K562 (cell line): ENCODE results near the gene MAN1A1. TPM values are rescaled to one million over a fixed set of nuclear protein-coding genes. Genes with fewer than 3 reads are reported as not detected.

Experiments used
- ATAC-seq: fragments of 200-7000 bp; cut with Tn5 transposase; 3 replicates; pipeline ENCODE4 v1.9.1; 2020; ENCODE audit warnings: moderate library complexity
- BruUV-seq: library from RNA; stranded (reverse); fragments of 400-500 nt; replicated peaks from 2 replicates; lab custom pipeline; 2021; lab: Mats Ljungman, UMichigan
- CTCF ChIA-PET: fragments of 300-600 bp; formaldehyde crosslinking; extraction: SDS; loops from one replicate; lab custom pipeline; 2021; ENCODE audit warnings: low intra/inter-chr PET ratio; lab: Yijun Ruan, JAX
- POLR2A ChIA-PET: fragments of 300-600, 350-650 bp; sonication (Branson Sonifier 250); formaldehyde crosslinking; extraction: SDS; loops from one replicate; lab custom pipeline; 2021; ENCODE audit warnings: antibody characterized with exemption, inconsistent platforms; lab: Yijun Ruan, JAX
- DNase-seq, 4 experiments: peaks; one replicate each; pipeline versions ENCODE4 v3.0.0 to v3.0.0-alpha.2; 2011 to 2018; ENCODE audit warnings: low spot score in 3 of 4, mixed read lengths in 3 of 4; ENCODE audit errors: extremely low read depth in 1 of 4
- FAIRE-seq: peaks from 2 replicates; lab custom pipeline; 2011; peaks lifted over from hg19 to GRCh38; lab: Jason Lieb, UNC
- H2AFZ ChIP-seq: 2 replicates; pipeline ENCODE4 v1.6.0; 2011; ENCODE audit warnings: low read depth, low read length, control low read depth, inconsistent platforms
- H3K27ac ChIP-seq: fragments of 200-600 bp; 3 replicates; pipeline ENCODE4 v1.8.0; 2011; ENCODE audit warnings: low read depth, mild to moderate bottlenecking, control low read depth, inconsistent platforms, low read length, moderate library complexity, mixed read lengths; ENCODE audit errors: extremely low read depth
- H3K27me3 ChIP-seq, 2 experiments: fragments of 300-600 bp in 1 of 2; 2 replicates in 1 of 2; 3 replicates in 1 of 2; pipeline versions ENCODE4 v1.6.0 to v1.8.0; 2011; ENCODE audit warnings: inconsistent platforms in 2 of 2, low read length in 2 of 2, mild to moderate bottlenecking in 1 of 2, mixed read lengths in 1 of 2, moderate library complexity in 1 of 2; ENCODE audit not compliant: control insufficient read depth in 2 of 2, insufficient read depth in 2 of 2
- H3K36me3 ChIP-seq: fragments of 300-600 bp; 3 replicates; pipeline ENCODE4 v1.8.0; 2011; ENCODE audit warnings: mild to moderate bottlenecking, low read length, inconsistent platforms; ENCODE audit not compliant: control insufficient read depth, insufficient read depth
- H3K4me1 ChIP-seq, 2 experiments: fragments of 200-600 bp in 1 of 2; replicated peaks in 1 of 2; 2 replicates in 1 of 2; 3 replicates in 1 of 2; pipeline versions ENCODE4 v1.5.1 to v1.8.0; 2011; ENCODE audit warnings: inconsistent platforms in 2 of 2, low read length in 2 of 2, mild to moderate bottlenecking in 1 of 2, mixed read lengths in 1 of 2, moderate library complexity in 1 of 2; ENCODE audit not compliant: control insufficient read depth in 2 of 2, insufficient read depth in 2 of 2
- H3K4me2 ChIP-seq: 2 replicates; pipeline ENCODE4 v1.6.1; 2011; ENCODE audit warnings: low read length, control low read depth, inconsistent platforms, mixed read lengths; ENCODE audit not compliant: insufficient read depth
- H3K4me3 ChIP-seq: fragments of 200-600 bp; sonication (generic), shearing (Covaris generic); 2 replicates; pipeline ENCODE4 v1.5.1; 2016; ENCODE audit warnings: control low read depth, inconsistent platforms
- H3K79me2 ChIP-seq: fragments of 200-600 bp; 3 replicates; pipeline ENCODE4 v1.8.0; 2011; ENCODE audit warnings: low read length, inconsistent platforms; ENCODE audit not compliant: control insufficient read depth, insufficient read depth
- H3K9ac ChIP-seq, 2 experiments: 2 replicates each; pipeline versions ENCODE4 v1.6.0 to v1.6.1; 2011; ENCODE audit warnings: low read depth in 2 of 2, low read length in 2 of 2, control low read depth in 1 of 2, inconsistent platforms in 1 of 2, mild to moderate bottlenecking in 1 of 2, mixed read lengths in 1 of 2; ENCODE audit not compliant: insufficient read depth in 1 of 2
- H3K9me1 ChIP-seq: one replicate; pipeline ENCODE4 v1.6.0; 2011; ENCODE audit warnings: inconsistent platforms, mild to moderate bottlenecking, low read length, moderate library complexity; ENCODE audit not compliant: control insufficient read depth, insufficient read depth
- H3K9me3 ChIP-seq: replicated peaks from 2 replicates; pipeline ENCODE4 v1.5.1; 2011; ENCODE audit warnings: low read depth, low read length, inconsistent platforms; ENCODE audit not compliant: control insufficient read depth, insufficient read depth
- H4K20me1 ChIP-seq: replicated peaks from 2 replicates; pipeline ENCODE4 v1.6.1; 2011; ENCODE audit warnings: low read length, inconsistent platforms, mixed read lengths; ENCODE audit not compliant: control insufficient read depth, insufficient read depth
- C11orf30 ChIP-seq: fragments of 450-650 bp; IDR thresholded peaks from 2 replicates; pipeline ENCODE4 v1.6.1; 2016; ENCODE audit warnings: low read depth, mild to moderate bottlenecking
- FOXP1 ChIP-seq: sonication (generic); formaldehyde crosslinking; IDR thresholded peaks from 2 replicates; pipeline ENCODE4 v1.8.0; 2022; ENCODE audit warnings: mild to moderate bottlenecking, missing genetic modification reagents
- HNRNPH1 ChIP-seq: fragments of 200-400 bp; formaldehyde crosslinking; optimal IDR thresholded peaks from 2 replicates; pipeline ENCODE3; 2017; ENCODE audit warnings: low read depth, mild to moderate bottlenecking, low read length, moderate library complexity
- KLF10 ChIP-seq: fragments of 250-450 bp; sonication (Bioruptor Pico); IDR thresholded peaks from 2 replicates; pipeline ENCODE4 v1.6.1; 2021; ENCODE audit warnings: matching md5 sums
- MAFF ChIP-seq: IDR thresholded peaks from 2 replicates; pipeline ENCODE4 v1.6.1; 2012; ENCODE audit warnings: low read length, improper control_type of control experiment
- MAFG ChIP-seq: fragments of 450-650 bp; conservative IDR thresholded peaks from 2 replicates; pipeline ENCODE4 v1.6.1; 2016; ENCODE audit warnings: missing genetic modification characterization, missing compliant biosample characterization
- RB1 ChIP-seq: fragments of 450-650 bp; IDR thresholded peaks from 2 replicates; pipeline ENCODE4 v1.6.1; 2017; ENCODE audit warnings: low read depth, mild to moderate bottlenecking
- SMAD4 ChIP-seq: fragments of 250-450 bp; sonication (Bioruptor Pico); conservative IDR thresholded peaks from 2 replicates; pipeline ENCODE4 v1.8.0; 2021; ENCODE audit warnings: inconsistent platforms, mild to moderate bottlenecking, moderate library complexity
- TAF9B ChIP-seq: fragments of 450-650 bp; IDR thresholded peaks from 2 replicates; pipeline ENCODE4 v1.6.1; 2018; ENCODE audit warnings: mild to moderate bottlenecking; ENCODE audit not compliant: partially characterized antibody
- XRCC3 ChIP-seq: fragments of 450-650 bp; IDR thresholded peaks from 2 replicates; pipeline ENCODE4 v1.6.1; 2017; ENCODE audit warnings: mild to moderate bottlenecking, moderate library complexity
- ZFX ChIP-seq: sonication (generic); formaldehyde crosslinking; IDR thresholded peaks from 2 replicates; pipeline ENCODE4 v1.8.0; 2022; ENCODE audit warnings: mild to moderate bottlenecking, missing genetic modification reagents, moderate library complexity
- ZNF316 ChIP-seq: fragments of 450-650 bp; IDR thresholded peaks from 2 replicates; pipeline ENCODE4 v1.6.1; 2016
- ZNF324 ChIP-seq: fragments of 250-450 bp; sonication (Bioruptor Pico); IDR thresholded peaks from 2 replicates; pipeline ENCODE4 v1.4.0; 2020; ENCODE audit warnings: mild to moderate bottlenecking
- WGBS: fragments of 100-300 bp; shearing (Covaris generic); methylation state at CpG from one replicate; pipeline ENCODE4 v1.1.6; 2016; ENCODE audit warnings: low coverage, mixed read lengths; ENCODE audit not compliant: insufficient coverage; ENCODE audit errors: missing lambda C conversion rate; 5-methylcytosine and 5-hydroxymethylcytosine counted together
- in situ Hi-C: fragments of 300-500 bp; cut with MboI; formaldehyde crosslinking; loops from 4 replicates; pipeline ENCODE4 v1.15.0; 2018; ENCODE audit warnings: inconsistent platforms, mixed read lengths
- intact Hi-C: fragments of 100-400 bp; cut with micrococcal nuclease; formaldehyde crosslinking; loops from 2 replicates; pipeline ENCODE4 v1.14.2; 2022
- polyA plus RNA-seq, 8 experiments: library from polyadenylated mRNA; depleted of rRNA in 4 of 8; stranded (reverse) in 5 of 8; unstranded in 3 of 8; fragments of >200 nt; fragmentation: Nextera tagmentation in 2 of 8; fragmentation: Illumina TruSeq in 1 of 8; extraction: Ambion mirVana in 2 of 8; extraction: Trizol in 1 of 8; gene quantifications; 2 replicates each; pipeline versions ENCODE4 v1.2.1 to v1.2.3, GENCODE V29; 2011 to 2014; ENCODE audit warnings: inconsistent platforms in 1 of 8, missing spikeins in 1 of 8
- total RNA-seq, 7 experiments: library from RNA; depleted of rRNA in 6 of 7; stranded (reverse); fragments of >200 nt in 6 of 7; fragmentation: Illumina TruSeq in 2 of 7; extraction: Trizol in 2 of 7; gene quantifications; 2 replicates each; pipeline versions ENCODE4 v1.2.1 to v1.2.3, GENCODE V29; 2011 to 2021; ENCODE audit warnings: low replicate concordance in 1 of 7

MAN1A1 gene
- total and polyA plus RNA-seq, 9 of the 15 experiments (the other 6 are each of a cell fraction or from before 2014, with no cell fraction given) = 24.5 to 78.4 (median 59.7) TPM

GRCh38 chr6:119134752-119135151, 214.8 kb downstream of the MAN1A1 start:
- Histone ChIP-seq H3K9ac (no peak overlapping the region), H3K9me3 (no peaks in the 10 kb centered on the region), H3K4me1 (peaks cover 25 to 46% of the 10 kb centered on the region in 2 experiments), H3K27me3 (no peaks in the 10 kb centered on the region), H3K79me2 (no peaks in the 10 kb centered on the region), H2AFZ (0 out of 2 replicates have a peak overlapping the region, but pooled peaks have one; percentile 10), H3K9me1 (no peaks in the 10 kb centered on the region), H3K36me3 (no peaks in the 10 kb centered on the region), H3K4me3 (no peak overlapping the region), H3K27ac (no peak overlapping the region), H4K20me1 (no peaks in the 10 kb centered on the region), H3K4me2 (no peak overlapping the region)
- FAIRE-seq = no peak
- peak; percentile 60 for TF ChIP-seq C11orf30
- TF ChIP-seq ZNF316 = peak; percentile 38; the same call in 1 of the 2 replicates
- TF ChIP-seq TAF9B = no peak
- TF ChIP-seq MAFG (tag) = 0 out of 2 replicates have a peak, but pooled peaks have one; percentile 11
- TF ChIP-seq RB1 = no peak
- no peak for TF ChIP-seq FOXP1 (CRISPR knock-in tag)
- TF ChIP-seq XRCC3 = no peak
- 0 out of 2 replicates have a peak, but pooled peaks have one; percentile 16 for TF ChIP-seq MAFF
- no peak for TF ChIP-seq HNRNPH1
- no peak for TF ChIP-seq ZNF324
- no peak for TF ChIP-seq SMAD4 (CRISPR knock-in tag)
- TF ChIP-seq ZFX (CRISPR knock-in tag) = no peak
- no peak for TF ChIP-seq KLF10
- ATAC-seq = no peak
- intact Hi-C loops = loop anchor here (5.0 kb wide), 2 partner anchors 178 to 603 kb away; no protein-coding TSS in a partner anchor
- in situ Hi-C loops = no loop called here
- CTCF ChIA-PET = no interaction called here
- POLR2A ChIA-PET = no interaction called here
- no TSS peak for BruUV-seq
- WGBS = 90% methylated on average over 2 of the region's 2 CpGs
- no peak for DNase-seq
